ENCODE measurements around the gene PTPRN2.
"Not testable (repeated sequence)": the region's sequence is repeated elsewhere in the genome, so short reads cannot be mapped to it uniquely, and the experiment has no call there.

Gene PTPRN2

GRCh38 chr7:158258411-158259130 is 329.1 kb downstream of the PTPRN2 start:
- no peak for TF ChIP-seq CTCF (IDR thresholded peaks at IDR 0.05; ENCODE audit: extremely low read depth, insufficient read depth, missing control alignments)
- no peak for DNase-seq (ENCODE audit: low spot score)
- in situ Hi-C loops (cut with MboI; ENCODE audit: low pct_unique_long_range_greater_than_20kb, low sequenced_read_pairs, unreplicated experiment), result no loop called here

- TF ChIP-seq CTCF (IDR thresholded peaks at IDR 0.05; ENCODE audit: extremely low read depth, insufficient read depth, missing control alignments), result no peak
- in situ Hi-C loops (cut with MboI; ENCODE audit: low pct_unique_long_range_greater_than_20kb, low sequenced_read_pairs, unreplicated experiment), result no loop called here
- DNase-seq (ENCODE audit: low spot score), result no peak
Observed at GRCh38 chr7:158257516-158258410, 329.9 kb downstream of the PTPRN2 start.

GRCh38 chr7:158257001-158257400 is 330.6 kb downstream of the PTPRN2 start:
- in situ Hi-C loops (cut with MboI; ENCODE audit: low pct_unique_long_range_greater_than_20kb, low sequenced_read_pairs, unreplicated experiment), result no loop called here
- no peak for DNase-seq (ENCODE audit: low spot score)
- TF ChIP-seq CTCF (IDR thresholded peaks at IDR 0.05; ENCODE audit: extremely low read depth, insufficient read depth, missing control alignments), result no peak

GRCh38 chr7:158256091-158256816 is 331.4 kb downstream of the PTPRN2 start:
- in situ Hi-C loops (cut with MboI; ENCODE audit: low pct_unique_long_range_greater_than_20kb, low sequenced_read_pairs, unreplicated experiment), result no loop called here
- TF ChIP-seq CTCF (IDR thresholded peaks at IDR 0.05; ENCODE audit: extremely low read depth, insufficient read depth, missing control alignments), result no peak
- DNase-seq (ENCODE audit: low spot score), result no peak

- in situ Hi-C loops (cut with MboI; ENCODE audit: low pct_unique_long_range_greater_than_20kb, low sequenced_read_pairs, unreplicated experiment), result no loop called here
- no peak for TF ChIP-seq CTCF (IDR thresholded peaks at IDR 0.05; ENCODE audit: extremely low read depth, insufficient read depth, missing control alignments)
Observed at GRCh38 chr7:158255558-158255957, 332.1 kb downstream of the PTPRN2 start.

GRCh38 chr7:158255156-158255555 is 332.5 kb downstream of the PTPRN2 start:
- no peak for TF ChIP-seq CTCF (IDR thresholded peaks at IDR 0.05; ENCODE audit: extremely low read depth, insufficient read depth, missing control alignments)
- in situ Hi-C loops (cut with MboI; ENCODE audit: low pct_unique_long_range_greater_than_20kb, low sequenced_read_pairs, unreplicated experiment), result no loop called here
- no peak for DNase-seq (ENCODE audit: low spot score)

More at GRCh38 chr7:158255558-158255957, 332.1 kb downstream of the PTPRN2 start:
- no peak for DNase-seq (ENCODE audit: low spot score)

GRCh38 chr7:158253670-158254045 is 334.0 kb downstream of the PTPRN2 start:
- in situ Hi-C loops (cut with MboI; ENCODE audit: low pct_unique_long_range_greater_than_20kb, low sequenced_read_pairs, unreplicated experiment); DNase-seq (ENCODE audit: low spot score): not testable (repeated sequence)
